GM12801 (cell line): ENCODE measurements around the gene GAMT.

Source experiments
- CTCF ChIP-seq: IDR thresholded peaks from one replicate; pipeline ENCODE4 v1.5.1; 2011; ENCODE audit warnings: control low read depth; ENCODE audit not compliant: insufficient read length; ENCODE audit errors: extremely low read depth

Gene GAMT

GRCh38 chr19:1385816-1386215 is 15.5 kb downstream of the GAMT start:
- TF ChIP-seq CTCF, result no peak

- TF ChIP-seq CTCF, result no peak
Observed at GRCh38 chr19:1384478-1385110, 16.7 kb downstream of the GAMT start.

- TF ChIP-seq CTCF, result no peak
Observed at GRCh38 chr19:1384085-1384462, 17.3 kb downstream of the GAMT start.

GRCh38 chr19:1383312-1384084 is 17.8 kb downstream of the GAMT start, which contains the start of gene NDUFS7:
Gene NDUFS7 (plus strand): TSS chr19:1383907. CDS start chr19:1383927, 20 bp downstream.
- no peak for TF ChIP-seq CTCF

GRCh38 chr19:1383017-1383311 is 18.4 kb downstream of the GAMT start:
- no peak for TF ChIP-seq CTCF

GRCh38 chr19:1382250-1382649 is 19.1 kb downstream of the GAMT start:
- no peak for TF ChIP-seq CTCF

GRCh38 chr19:1379961-1380489 is 21.3 kb downstream of the GAMT start:
- TF ChIP-seq CTCF, result no peak
